ENCODE results near the gene RNF44.

DNA sequence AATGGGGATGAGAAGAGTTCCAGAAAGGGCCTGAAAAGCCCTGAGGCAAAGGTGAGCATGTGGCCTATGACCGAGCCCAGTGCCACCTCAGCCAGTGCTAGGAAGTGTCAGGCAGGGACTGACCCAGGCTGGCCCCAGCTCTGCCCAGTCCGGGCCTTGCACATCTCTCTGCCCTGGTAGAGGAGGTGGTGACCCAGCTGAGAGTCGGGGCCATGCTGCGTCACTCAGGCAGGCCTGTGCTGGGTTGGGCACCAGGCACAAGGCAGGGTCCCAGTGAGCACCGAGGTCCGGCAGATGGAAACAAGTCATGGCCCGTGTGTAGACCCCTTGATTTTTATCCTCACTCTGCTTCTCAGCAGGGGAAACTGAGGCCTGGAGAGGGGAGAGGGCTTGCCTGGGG is 12.7 kb upstream of the RNF44 start:
- TF ChIP-seq SNAPC4 (CRISPR knock-in tag; IDR thresholded peaks at IDR 0.05) = no peak
- TF ChIP-seq ZSCAN12 (CRISPR knock-in tag; IDR thresholded peaks at IDR 0.05) = no peak
- no peak for TF ChIP-seq CTCF (CRISPR knock-in tag; IDR thresholded peaks at IDR 0.05)
- TF ChIP-seq TBP (CRISPR knock-in tag; IDR thresholded peaks at IDR 0.05) = no peak
- TF ChIP-seq POLR2A (IDR thresholded peaks at IDR 0.05; ENCODE audit: insufficient read depth in 1 of 2, low read depth in 2 of 2, low read length in 2 of 2) = no peak

All from HepG2 (cell line).